BE2C (cell line): ENCODE measurements around the gene PDE4A.
"Not testable (repeated sequence)": the region's sequence is repeated elsewhere in the genome, so short reads cannot be mapped to it uniquely, and the experiment has no call there.

ENCODE experiments used
- DNase-seq: peaks from one replicate; pipeline ENCODE4 v3.0.0-alpha.2; 2020
- H3K27me3 ChIP-seq: fragments of 250-450 bp; sonication (Bioruptor Pico); 2 replicates; pipeline ENCODE4 v1.5.1; 2020; ENCODE audit warnings: mild to moderate bottlenecking
- H3K36me3 ChIP-seq: fragments of 250-450 bp; sonication (Bioruptor Pico); 2 replicates; pipeline ENCODE4 v1.5.1; 2020; ENCODE audit warnings: mild to moderate bottlenecking
- H3K4me1 ChIP-seq: fragments of 250-450 bp; sonication (Bioruptor Pico); 2 replicates; pipeline ENCODE4 v1.5.1; 2020
- H3K4me3 ChIP-seq: 2 replicates; pipeline ENCODE4 v1.5.1; 2011; ENCODE audit warnings: low read depth, low read length
- H3K9me3 ChIP-seq: fragments of 250-450 bp; sonication (Bioruptor Pico); 2 replicates; pipeline ENCODE4 v1.5.1; 2020
- TF ChIP-seq, protein P1 (sequence below): IDR thresholded peaks from 2 replicates; pipeline ENCODE4 v1.5.1; 2012; ENCODE audit warnings: mild to moderate bottlenecking, low read depth, low read length

Gene PDE4A

GRCh38 chr19:10380313-10381102, 39.8 kb upstream of the PDE4A start, which contains the start of gene TYK2:
Gene TYK2, minus strand, starts transcription at chr19:10380572. Its CDS starts 2,166 bp downstream, at chr19:10378406.
- Histone ChIP-seq H3K4me1 (peaks cover 3% of the 10 kb centered on the region; the same call in 1 of the 2 replicates), H3K9me3 (no peaks in the 10 kb centered on the region), H3K4me3 (peak within 1 kb of the TSS; percentile 98), H3K27me3 (no peaks in the 10 kb centered on the region), H3K36me3 (peaks cover 13% of the 10 kb centered on the region)
- DNase-seq = peak; percentile 97
- TF ChIP-seq, protein P1, sequence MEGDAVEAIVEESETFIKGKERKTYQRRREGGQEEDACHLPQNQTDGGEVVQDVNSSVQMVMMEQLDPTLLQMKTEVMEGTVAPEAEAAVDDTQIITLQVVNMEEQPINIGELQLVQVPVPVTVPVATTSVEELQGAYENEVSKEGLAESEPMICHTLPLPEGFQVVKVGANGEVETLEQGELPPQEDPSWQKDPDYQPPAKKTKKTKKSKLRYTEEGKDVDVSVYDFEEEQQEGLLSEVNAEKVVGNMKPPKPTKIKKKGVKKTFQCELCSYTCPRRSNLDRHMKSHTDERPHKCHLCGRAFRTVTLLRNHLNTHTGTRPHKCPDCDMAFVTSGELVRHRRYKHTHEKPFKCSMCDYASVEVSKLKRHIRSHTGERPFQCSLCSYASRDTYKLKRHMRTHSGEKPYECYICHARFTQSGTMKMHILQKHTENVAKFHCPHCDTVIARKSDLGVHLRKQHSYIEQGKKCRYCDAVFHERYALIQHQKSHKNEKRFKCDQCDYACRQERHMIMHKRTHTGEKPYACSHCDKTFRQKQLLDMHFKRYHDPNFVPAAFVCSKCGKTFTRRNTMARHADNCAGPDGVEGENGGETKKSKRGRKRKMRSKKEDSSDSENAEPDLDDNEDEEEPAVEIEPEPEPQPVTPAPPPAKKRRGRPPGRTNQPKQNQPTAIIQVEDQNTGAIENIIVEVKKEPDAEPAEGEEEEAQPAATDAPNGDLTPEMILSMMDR = no peak

DNA sequence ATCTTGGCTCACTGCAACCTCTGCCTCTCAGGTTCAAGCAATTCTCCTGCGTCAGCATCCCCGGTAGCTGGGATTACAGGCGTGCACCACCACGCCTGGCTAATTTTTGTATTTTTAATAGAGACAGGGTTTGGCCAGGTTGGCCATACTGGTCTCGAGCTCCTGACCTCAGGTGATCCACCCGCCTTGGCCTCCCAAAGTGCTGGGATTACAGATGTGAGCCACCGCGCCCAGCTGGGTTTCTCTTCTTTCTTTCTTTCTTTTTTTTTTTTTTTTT, 37.2 kb upstream of the PDE4A start:
- not testable (repeated sequence) for H3K9me3 ChIP-seq, H3K4me1 ChIP-seq, H3K27me3 ChIP-seq

GRCh38 chr19:10384580-10384979, 35.8 kb upstream of the PDE4A start:
- Histone ChIP-seq H3K4me1 (peaks cover 2% of the 10 kb centered on the region; the same call in 1 of the 2 replicates), H3K27me3 (no peaks in the 10 kb centered on the region), H3K9me3 (no peaks in the 10 kb centered on the region), H3K4me3 (no peak overlapping the region), H3K36me3 (no peaks in the 10 kb centered on the region)
- DNase-seq = no peak
- TF ChIP-seq, protein P1 = no peak

More for the DNA sequence above, 37.2 kb upstream of the PDE4A start:
- not testable (repeated sequence) for DNase-seq, H3K36me3 ChIP-seq, H3K4me3 ChIP-seq

DNA sequence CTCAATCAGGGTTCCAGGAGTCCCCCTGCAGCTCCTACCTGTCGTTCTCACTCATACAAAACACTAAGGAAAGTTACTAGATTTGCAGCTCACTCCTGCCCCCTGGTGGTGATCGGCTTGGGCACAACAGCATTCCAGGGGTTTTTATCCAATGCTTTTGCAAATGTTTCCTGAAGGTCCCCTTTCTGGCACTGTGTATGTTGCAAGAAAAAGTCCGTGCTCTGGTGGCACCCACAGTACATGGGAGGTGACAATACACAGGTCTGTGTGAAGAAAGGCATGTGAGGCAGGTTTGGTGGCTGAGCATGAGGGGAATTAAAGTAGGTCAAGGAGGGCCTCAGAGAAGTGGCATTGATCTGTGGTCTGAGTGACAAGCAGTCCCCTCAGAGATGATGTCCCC, 31.4 kb upstream of the PDE4A start:
- Histone ChIP-seq H3K27me3 (no peaks in the 10 kb centered on the region), H3K4me1 (no peaks in the 10 kb centered on the region), H3K36me3 (peaks cover 28% of the 10 kb centered on the region), H3K4me3 (no peak overlapping the region), H3K9me3 (no peaks in the 10 kb centered on the region)
- TF ChIP-seq, protein P1 = peak; percentile 96
- peak; percentile 87 for DNase-seq

DNA sequence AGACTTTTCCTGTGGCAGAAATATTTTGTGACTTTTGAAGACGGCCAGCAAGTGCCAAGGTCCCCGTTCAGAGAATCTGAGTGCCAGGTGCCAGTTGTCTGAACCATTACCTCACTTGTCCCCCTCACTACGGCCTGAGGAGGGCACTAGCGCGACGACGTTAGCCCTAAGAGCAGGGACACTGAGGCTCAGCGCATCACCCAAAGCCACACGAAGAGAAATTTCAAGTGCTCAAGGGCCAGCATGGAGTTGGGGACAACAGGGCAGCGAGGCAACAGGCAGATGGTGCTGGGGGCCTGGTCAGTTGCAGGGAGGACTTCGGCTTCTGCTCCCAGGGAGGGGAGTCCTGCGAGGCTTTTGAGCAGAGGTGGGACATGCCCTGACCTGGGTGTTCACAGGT, 30.5 kb upstream of the PDE4A start:
- TF ChIP-seq, protein P1 = peak; percentile 40
- no peaks in the 10 kb centered on the region for H3K27me3 ChIP-seq
- peaks cover 37% of the 10 kb centered on the region for H3K36me3 ChIP-seq
- DNase-seq = peak; percentile 53
- H3K9me3 ChIP-seq = no peaks in the 10 kb centered on the region
- no peak overlapping the region for H3K4me3 ChIP-seq
- H3K4me1 ChIP-seq = no peaks in the 10 kb centered on the region

GRCh38 chr19:10390652-10391286, 29.6 kb upstream of the PDE4A start:
- Histone ChIP-seq H3K4me1 (no peaks in the 10 kb centered on the region), H3K36me3 (peaks cover 44% of the 10 kb centered on the region), H3K9me3 (no peaks in the 10 kb centered on the region), H3K4me3 (no peak overlapping the region), H3K27me3 (no peaks in the 10 kb centered on the region)
- DNase-seq = peak; percentile 78
- TF ChIP-seq, protein P1 = peak; percentile 95
